Natural killer cell (primary cell): ENCODE measurements around the gene SH3GL1. TPM values are rescaled to one million over a fixed set of nuclear protein-coding genes. Genes with fewer than 3 reads are reported as not detected.

ENCODE experiments used
- ATAC-seq, 3 donors: fragments of 150-1000 bp in 2 of 3; fragments of 200-7000 bp in 1 of 3; cut with Tn5 transposase; 1 replicate in 1 of 3; 2 replicates in 2 of 3; pipeline ENCODE4 v1.10.0; 2021; ENCODE audit warnings: mild to moderate bottlenecking in 2 of 3, moderate library complexity in 2 of 3
- DNase-seq, 2 donors: peaks; one replicate each; pipeline versions ENCODE4 v3.0.0 to v3.0.0-alpha.2; 2013 to 2021; ENCODE audit warnings: mixed read lengths in 1 of 2
- H3K27ac ChIP-seq: one replicate; pipeline ENCODE4 v1.5.1; 2013; ENCODE audit warnings: mild to moderate bottlenecking, low read length
- H3K27me3 ChIP-seq: one replicate; pipeline ENCODE4 v1.6.1; 2013; ENCODE audit warnings: low read length; ENCODE audit not compliant: control insufficient read depth, insufficient read depth
- H3K36me3 ChIP-seq: one replicate; pipeline ENCODE4 v1.6.1; 2013; ENCODE audit warnings: low read length; ENCODE audit not compliant: control insufficient read depth, insufficient read depth
- H3K4me1 ChIP-seq: one replicate; pipeline ENCODE4 v1.6.1; 2013; ENCODE audit warnings: low read length; ENCODE audit not compliant: control insufficient read depth, insufficient read depth
- H3K4me3 ChIP-seq: one replicate; pipeline ENCODE4 v1.5.1; 2013; ENCODE audit warnings: low read length
- H3K9me3 ChIP-seq: one replicate; pipeline ENCODE4 v1.6.1; 2013; ENCODE audit warnings: low read length; ENCODE audit not compliant: control insufficient read depth, insufficient read depth
- H3K27ac Mint-ChIP-seq, 2 donors: one replicate each; pipeline ENCODE4 v1.8.0; 2022; ENCODE audit warnings: mild to moderate bottlenecking in 2 of 2, mixed read lengths in 2 of 2, moderate library complexity in 1 of 2
- H3K27me3 Mint-ChIP-seq, 2 donors: one replicate each; pipeline ENCODE4 v1.8.0; 2022; ENCODE audit warnings: low read depth in 2 of 2, mixed read lengths in 2 of 2
- H3K36me3 Mint-ChIP-seq: one replicate; pipeline ENCODE4 v1.8.0; 2022; ENCODE audit warnings: mixed read lengths
- H3K4me1 Mint-ChIP-seq, 2 donors: one replicate each; pipeline ENCODE4 v1.8.0; 2022; ENCODE audit warnings: mixed read lengths in 2 of 2
- H3K4me3 Mint-ChIP-seq: one replicate; pipeline ENCODE4 v1.8.0; 2022; ENCODE audit warnings: mild to moderate bottlenecking, moderate library complexity, mixed read lengths
- H3K9me3 Mint-ChIP-seq, 2 donors: one replicate each; pipeline ENCODE4 v1.8.0; 2022; ENCODE audit warnings: mixed read lengths in 2 of 2
- WGBS: methylation state at CpG from one replicate; pipeline ENCODE4 v1.1.7; 2013; ENCODE audit warnings: missing lambda C conversion rate; ENCODE audit not compliant: insufficient coverage; 5-methylcytosine and 5-hydroxymethylcytosine counted together
- intact Hi-C: fragments of 100-400 bp; cut with micrococcal nuclease; formaldehyde crosslinking; loops from one replicate; pipeline ENCODE4 v1.14.2; 2022
- total RNA-seq, 4 donors: library from RNA; stranded (reverse); fragments of 120-200 nt in 1 of 4; gene quantifications; one replicate each; pipeline versions ENCODE4 v1.2.3 to v1.2.4, GENCODE V29; 2013 to 2022
- TF ChIP-seq, protein P1 (sequence below): fragments of 200-600 bp; IDR thresholded peaks from one replicate; pipeline ENCODE4 v1.8.0; 2022; ENCODE audit warnings: antibody characterized with exemption

The SH3GL1 gene
- total RNA-seq, 3 donors from 2014 or later (not counting 1 experiment from before 2014, with no cell fraction given) = 43.9 to 55.7 (median 49.2) TPM

DNA sequence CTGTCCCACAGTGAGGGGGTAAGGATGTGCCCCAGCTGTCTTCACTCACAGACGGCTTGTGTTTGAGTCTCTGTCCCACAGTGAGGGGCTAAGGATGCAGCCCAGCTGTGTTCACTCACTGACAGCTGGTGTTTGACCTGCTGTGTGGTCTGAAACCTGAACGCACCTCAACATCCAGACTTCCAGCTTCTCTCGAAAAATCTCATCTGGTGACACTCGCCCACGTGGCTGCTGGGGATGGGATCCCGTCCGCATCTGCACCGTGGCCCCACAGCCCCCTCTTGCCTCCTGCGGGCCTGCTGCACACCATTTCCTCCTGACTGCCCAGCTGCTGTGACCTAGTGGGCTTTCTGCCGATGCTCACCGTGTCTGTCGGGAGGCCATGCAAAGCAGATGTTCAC is 29.4 kb upstream of the SH3GL1 start:
- Histone ChIP-seq H3K27me3 (no peaks in the 10 kb centered on the region), H3K4me3 (no peak overlapping the region), H3K9me3 (no peaks in the 10 kb centered on the region), H3K4me1 (peaks cover 26% of the 10 kb centered on the region), H3K27ac (no peak overlapping the region), H3K36me3 (peaks cover 14% of the 10 kb centered on the region)
- Mint-ChIP-seq H3K4me1 (peaks cover 0 to 4% of the 10 kb centered on the region in 2 donors), H3K27ac (no peak overlapping the region), H3K27me3 (no peaks in the 10 kb centered on the region), H3K36me3 (peaks cover 6% of the 10 kb centered on the region), H3K9me3 (no peaks in the 10 kb centered on the region), H3K4me3 (no peak overlapping the region)
- intact Hi-C loops = no loop called here
- DNase-seq = no peak
- TF ChIP-seq, protein P1, sequence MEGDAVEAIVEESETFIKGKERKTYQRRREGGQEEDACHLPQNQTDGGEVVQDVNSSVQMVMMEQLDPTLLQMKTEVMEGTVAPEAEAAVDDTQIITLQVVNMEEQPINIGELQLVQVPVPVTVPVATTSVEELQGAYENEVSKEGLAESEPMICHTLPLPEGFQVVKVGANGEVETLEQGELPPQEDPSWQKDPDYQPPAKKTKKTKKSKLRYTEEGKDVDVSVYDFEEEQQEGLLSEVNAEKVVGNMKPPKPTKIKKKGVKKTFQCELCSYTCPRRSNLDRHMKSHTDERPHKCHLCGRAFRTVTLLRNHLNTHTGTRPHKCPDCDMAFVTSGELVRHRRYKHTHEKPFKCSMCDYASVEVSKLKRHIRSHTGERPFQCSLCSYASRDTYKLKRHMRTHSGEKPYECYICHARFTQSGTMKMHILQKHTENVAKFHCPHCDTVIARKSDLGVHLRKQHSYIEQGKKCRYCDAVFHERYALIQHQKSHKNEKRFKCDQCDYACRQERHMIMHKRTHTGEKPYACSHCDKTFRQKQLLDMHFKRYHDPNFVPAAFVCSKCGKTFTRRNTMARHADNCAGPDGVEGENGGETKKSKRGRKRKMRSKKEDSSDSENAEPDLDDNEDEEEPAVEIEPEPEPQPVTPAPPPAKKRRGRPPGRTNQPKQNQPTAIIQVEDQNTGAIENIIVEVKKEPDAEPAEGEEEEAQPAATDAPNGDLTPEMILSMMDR = no peak
- no peak for ATAC-seq
- WGBS = 90% methylated on average over 12 of the region's 12 CpGs

DNA sequence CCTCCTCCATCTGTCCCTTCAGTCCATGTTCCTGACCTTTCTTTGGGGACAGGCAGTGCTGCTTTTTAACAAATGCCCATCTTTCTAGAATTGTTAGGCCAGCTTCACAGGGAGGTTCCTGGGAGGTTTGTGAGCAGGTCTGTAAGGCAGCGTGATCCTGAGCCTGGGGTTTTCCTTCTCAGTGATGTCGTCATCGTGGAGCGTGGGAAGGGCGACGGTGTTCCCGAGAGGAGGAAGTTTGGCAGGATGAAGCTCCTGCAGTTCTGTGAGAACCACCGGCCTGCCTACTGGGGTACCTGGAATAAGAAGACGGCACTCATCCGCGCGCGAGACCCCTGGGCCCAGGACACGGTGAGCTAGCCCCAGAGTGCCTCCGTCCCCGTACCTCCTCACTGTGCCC is 28.9 kb upstream of the SH3GL1 start:
- no peaks in the 10 kb centered on the region for H3K9me3 Mint-ChIP-seq
- no peak overlapping the region for H3K4me3 Mint-ChIP-seq
- peaks cover 0 to 4% of the 10 kb centered on the region in 2 donors for H3K4me1 Mint-ChIP-seq
- ATAC-seq = no peak
- Histone ChIP-seq H3K4me1 (peaks cover 26% of the 10 kb centered on the region), H3K4me3 (no peak overlapping the region), H3K9me3 (no peaks in the 10 kb centered on the region), H3K36me3 (peaks cover 14% of the 10 kb centered on the region), H3K27ac (no peak overlapping the region), H3K27me3 (no peaks in the 10 kb centered on the region)
- TF ChIP-seq, protein P1 = no peak
- peaks cover 1% of the 10 kb centered on the region for H3K36me3 Mint-ChIP-seq
- H3K27ac Mint-ChIP-seq = no peak overlapping the region
- DNase-seq = no peak
- intact Hi-C loops = no loop called here
- 97% methylated on average over 16 of the region's 16 CpGs for WGBS
- H3K27me3 Mint-ChIP-seq = no peaks in the 10 kb centered on the region

DNA sequence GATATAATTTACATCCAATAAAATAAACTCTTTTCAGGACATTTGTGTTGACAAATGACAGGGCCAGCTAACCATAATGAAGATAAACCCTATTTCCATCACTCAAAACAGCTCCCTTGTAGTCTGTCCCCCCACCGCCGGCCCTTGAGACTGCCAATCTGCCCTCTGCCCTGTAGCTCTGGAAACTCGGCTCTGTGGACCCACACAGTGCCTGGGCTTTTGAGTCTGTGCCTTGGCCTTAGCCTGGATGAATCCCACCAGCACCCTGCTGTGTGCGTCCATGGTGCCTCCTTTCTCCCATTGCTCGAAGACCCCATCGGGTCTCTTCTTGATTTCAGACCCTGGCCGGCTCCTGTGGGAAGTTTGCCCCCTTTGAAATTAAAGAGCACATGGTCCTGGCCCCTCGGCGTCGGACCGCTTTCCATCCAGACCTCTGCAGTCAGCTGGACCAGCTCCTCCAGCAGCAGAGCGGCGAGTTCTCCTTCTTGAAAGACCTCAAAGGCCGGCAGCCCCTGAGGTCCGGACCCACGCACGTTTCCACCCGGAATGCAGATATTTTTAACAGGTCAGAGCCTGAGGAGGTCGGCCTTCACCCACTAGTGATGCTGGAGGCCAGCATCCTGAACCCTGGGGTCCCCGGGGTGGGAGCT is 28.1 kb upstream of the SH3GL1 start:
- Histone ChIP-seq H3K27me3 (no peaks in the 10 kb centered on the region), H3K4me3 (no peak overlapping the region), H3K27ac (no peak overlapping the region), H3K9me3 (no peaks in the 10 kb centered on the region), H3K4me1 (peaks cover 26% of the 10 kb centered on the region), H3K36me3 (peaks cover 20% of the 10 kb centered on the region)
- TF ChIP-seq, protein P1 = no peak
- H3K4me3 Mint-ChIP-seq = no peak overlapping the region
- DNase-seq (no peak), ATAC-seq (no peak)
- no peak overlapping the region for H3K27ac Mint-ChIP-seq
- no peaks in the 10 kb centered on the region for H3K9me3 Mint-ChIP-seq
- intact Hi-C loops = no loop called here
- H3K27me3 Mint-ChIP-seq = no peaks in the 10 kb centered on the region
- WGBS = 97% methylated on average over 20 of the region's 20 CpGs
- H3K4me1 Mint-ChIP-seq = peaks cover 0 to 4% of the 10 kb centered on the region in 2 donors
- no peaks in the 10 kb centered on the region for H3K36me3 Mint-ChIP-seq

DNA sequence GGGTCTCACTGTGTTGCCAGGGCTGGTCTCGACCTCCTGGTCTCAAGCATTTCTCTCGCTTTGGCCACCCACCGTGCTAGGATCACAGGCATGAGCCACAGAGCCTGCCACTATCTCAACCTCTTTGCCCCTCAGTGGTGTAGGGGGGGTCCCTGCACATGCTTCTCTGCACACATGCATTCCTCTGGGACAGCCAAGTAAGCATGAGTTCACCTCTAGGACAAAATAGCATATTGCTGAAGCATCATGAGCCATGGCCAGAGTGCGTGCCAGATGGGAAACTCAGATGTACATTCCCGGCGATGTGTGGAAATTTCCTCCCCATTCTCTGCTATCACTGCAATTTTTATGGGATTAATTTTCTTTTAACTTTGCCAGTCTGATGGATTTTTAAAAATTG is 25.2 kb upstream of the SH3GL1 start:
- H3K27me3 Mint-ChIP-seq = no peaks in the 10 kb centered on the region
- no peaks in the 10 kb centered on the region for H3K27me3 ChIP-seq
- 96% methylated on average over 6 of the region's 6 CpGs for WGBS
- intact Hi-C loops = no loop called here
- peaks cover 8% of the 10 kb centered on the region for H3K4me1 ChIP-seq
- H3K27ac ChIP-seq = no peak overlapping the region
- H3K4me1 Mint-ChIP-seq = no peaks in the 10 kb centered on the region
- H3K4me3 ChIP-seq = no peak overlapping the region
- no peaks in the 10 kb centered on the region for H3K9me3 Mint-ChIP-seq
- no peak for ATAC-seq
- H3K36me3 Mint-ChIP-seq = no peaks in the 10 kb centered on the region
- no peaks in the 10 kb centered on the region for H3K9me3 ChIP-seq
- no peak for DNase-seq
- no peak overlapping the region for H3K4me3 Mint-ChIP-seq
- TF ChIP-seq, protein P1 = no peak
- H3K36me3 ChIP-seq = peaks cover 17% of the 10 kb centered on the region
- H3K27ac Mint-ChIP-seq = no peak overlapping the region
